Fibroblast of skin of abdomen (primary cell): ENCODE measurements around the gene CACNA1B.

Source experiments
- DNase-seq: peaks from one replicate; pipeline ENCODE4 v3.0.0-alpha.2; 2013

The CACNA1B gene

DNA sequence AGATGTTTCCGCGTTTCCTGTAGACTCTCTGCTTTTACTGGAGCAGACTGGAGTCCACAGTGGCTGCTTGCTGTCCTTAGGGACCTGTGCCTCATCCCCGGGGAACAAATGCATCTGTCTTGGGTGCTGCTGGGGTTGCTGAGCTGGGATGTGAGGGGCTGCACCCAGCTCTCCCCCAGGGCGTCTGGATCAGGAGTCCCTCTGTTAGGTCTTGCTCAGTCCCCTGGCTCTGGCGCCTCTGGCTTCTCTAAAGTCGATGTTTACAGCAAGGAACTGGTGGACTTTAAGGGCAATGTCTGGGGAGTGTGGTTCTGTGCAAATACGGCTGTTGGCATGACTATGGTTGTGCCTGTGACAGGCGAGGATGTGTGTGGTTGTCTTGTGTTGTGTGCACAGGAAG, 91.4 kb downstream of the CACNA1B start:
- no peak for DNase-seq

GRCh38 chr9:137969685-137970084, 92.1 kb downstream of the CACNA1B start:
- no peak for DNase-seq

GRCh38 chr9:137970098-137970497, 92.5 kb downstream of the CACNA1B start:
- DNase-seq: no peak

- no peak for DNase-seq
Observed at GRCh38 chr9:137970686-137971476, 93.3 kb downstream of the CACNA1B start.

GRCh38 chr9:137971477-137972138, 94.0 kb downstream of the CACNA1B start:
- no peak for DNase-seq

DNA sequence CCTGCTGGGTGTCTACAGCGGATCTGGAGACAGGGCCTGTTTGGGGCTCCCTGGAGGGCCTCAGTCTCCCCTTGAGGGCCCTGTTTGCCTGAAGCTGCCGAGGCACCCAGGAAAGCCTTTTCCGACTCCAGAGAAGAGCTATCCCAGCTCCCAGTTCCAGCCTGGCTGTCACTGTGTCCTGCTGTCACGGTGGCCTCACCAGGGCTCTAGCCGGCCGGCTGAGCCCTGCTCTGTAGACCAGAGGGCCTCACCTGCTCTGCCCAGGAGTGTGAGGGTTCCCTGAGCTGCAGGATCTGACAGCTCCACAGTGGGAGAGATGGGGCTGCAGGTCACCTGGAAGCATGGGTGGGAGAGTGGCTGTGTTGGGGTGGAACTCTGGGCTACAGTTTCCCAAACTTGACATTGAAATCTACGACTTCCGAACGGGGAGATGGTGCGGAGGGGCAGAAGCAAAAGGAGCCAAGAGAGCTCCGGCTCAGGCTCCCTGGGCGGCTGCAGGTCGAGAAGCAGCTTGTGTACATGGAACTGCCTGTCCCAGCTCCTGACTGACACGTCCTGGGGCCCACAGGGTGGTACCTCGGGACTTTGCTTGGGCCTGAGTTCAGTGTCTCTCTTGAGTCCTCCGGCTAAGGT, 94.9 kb downstream of the CACNA1B start:
- DNase-seq: no peak

DNA sequence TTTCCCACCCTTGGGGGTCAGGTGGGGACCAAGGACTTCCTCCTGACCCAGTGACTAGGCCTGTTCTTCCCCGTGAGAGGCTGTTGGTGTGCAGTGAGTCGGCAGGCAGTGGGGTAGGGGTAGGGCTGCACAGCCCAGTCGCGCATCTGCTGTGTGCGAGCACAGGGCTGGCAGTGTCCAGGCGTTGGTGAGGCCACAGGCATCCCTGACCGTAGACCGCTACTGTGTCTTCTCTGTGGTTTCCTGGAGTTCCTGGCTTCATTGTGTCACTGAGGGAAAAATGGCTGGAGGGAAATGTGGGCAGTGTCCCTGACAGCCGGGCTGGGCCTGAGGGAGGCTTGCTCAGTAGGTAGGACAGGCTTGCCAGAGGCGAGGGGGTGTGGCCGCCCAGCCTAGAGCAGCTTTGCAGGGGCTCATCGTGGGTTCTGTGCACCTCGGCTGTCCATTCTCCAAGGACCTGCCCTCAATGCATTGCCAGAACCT, 95.4 kb downstream of the CACNA1B start:
- no peak for DNase-seq

DNA sequence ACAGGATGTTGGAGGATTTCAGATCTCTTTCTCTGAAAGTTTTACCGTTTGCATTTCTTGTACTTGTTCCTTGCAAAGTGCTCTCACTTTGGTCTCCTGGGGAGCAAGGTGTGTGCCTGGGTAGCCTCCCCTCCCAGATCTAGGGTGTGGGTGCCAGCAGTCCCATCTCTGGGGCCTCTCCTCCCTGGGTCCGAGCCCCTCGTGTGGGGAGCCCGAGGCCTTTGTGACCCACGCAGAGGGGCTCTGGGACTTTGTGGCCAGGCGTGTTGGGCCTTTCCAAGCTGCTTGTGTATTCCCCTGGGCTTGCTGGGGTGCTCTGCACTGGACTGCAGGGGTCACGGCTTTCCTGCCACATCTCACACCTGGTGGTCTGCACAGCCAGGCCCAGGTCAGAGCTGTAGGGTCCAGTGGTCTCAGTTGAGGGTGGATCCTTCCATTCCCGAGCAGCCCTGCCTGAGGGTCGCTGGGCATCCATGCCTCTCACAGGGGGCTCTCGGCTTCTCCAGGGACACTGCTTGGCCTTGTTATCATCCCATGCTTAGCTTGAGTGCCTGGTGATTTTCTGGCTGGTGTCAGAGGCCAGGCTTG, 96.3 kb downstream of the CACNA1B start:
- DNase-seq: no peak

- DNase-seq: no peak
Observed at GRCh38 chr9:137974746-137975526, 97.4 kb downstream of the CACNA1B start.

- DNase-seq: no peak
Observed at GRCh38 chr9:137975527-137975913, 97.9 kb downstream of the CACNA1B start.

- DNase-seq: no peak
Observed at GRCh38 chr9:137975936-137976565, 98.5 kb downstream of the CACNA1B start.

GRCh38 chr9:137977571-137978261, 100.1 kb downstream of the CACNA1B start:
- DNase-seq: no peak

DNA sequence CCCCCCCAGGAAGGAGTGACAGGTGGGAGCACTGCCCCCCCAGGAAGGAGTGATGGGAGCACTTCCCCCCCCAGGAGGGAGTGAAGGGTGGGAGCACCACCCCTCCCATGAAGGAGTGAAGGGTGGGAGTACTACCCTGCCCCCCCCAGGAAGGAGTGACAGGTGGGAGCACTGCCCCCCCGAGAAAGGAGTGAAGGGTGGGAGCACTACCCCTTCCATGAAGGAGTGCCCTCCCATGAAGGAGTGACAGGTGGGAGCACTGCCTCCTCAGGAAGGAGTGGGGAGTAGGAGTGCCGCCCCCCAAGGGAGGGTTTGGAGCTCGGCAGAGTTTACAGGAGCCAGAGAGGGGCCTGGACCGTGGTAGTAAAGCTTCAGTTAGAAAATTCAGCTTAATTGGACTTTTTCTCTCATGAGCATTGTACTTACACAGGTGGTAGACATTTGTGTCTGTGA, 100.7 kb downstream of the CACNA1B start:
- no peak for DNase-seq

DNA sequence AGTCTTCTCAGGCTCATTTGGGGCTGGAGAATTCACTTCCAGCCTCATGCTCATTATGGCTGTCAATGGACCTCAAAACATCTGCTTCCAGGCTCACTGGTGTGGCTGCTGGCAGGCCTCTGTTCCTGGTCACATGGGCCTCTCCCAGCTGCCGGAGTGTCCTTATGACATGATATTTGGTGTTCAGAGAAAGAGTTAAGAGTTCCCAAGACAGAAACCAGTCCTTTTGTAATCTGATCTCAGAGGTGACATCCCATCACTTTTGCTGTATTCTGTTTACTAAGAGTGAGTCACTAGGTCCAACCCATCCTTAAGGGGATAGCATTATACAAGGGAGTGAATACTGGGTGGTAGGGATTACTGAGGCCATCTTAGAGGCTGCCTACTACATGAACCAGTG, 104.6 kb downstream of the CACNA1B start:
- no peak for DNase-seq

DNA sequence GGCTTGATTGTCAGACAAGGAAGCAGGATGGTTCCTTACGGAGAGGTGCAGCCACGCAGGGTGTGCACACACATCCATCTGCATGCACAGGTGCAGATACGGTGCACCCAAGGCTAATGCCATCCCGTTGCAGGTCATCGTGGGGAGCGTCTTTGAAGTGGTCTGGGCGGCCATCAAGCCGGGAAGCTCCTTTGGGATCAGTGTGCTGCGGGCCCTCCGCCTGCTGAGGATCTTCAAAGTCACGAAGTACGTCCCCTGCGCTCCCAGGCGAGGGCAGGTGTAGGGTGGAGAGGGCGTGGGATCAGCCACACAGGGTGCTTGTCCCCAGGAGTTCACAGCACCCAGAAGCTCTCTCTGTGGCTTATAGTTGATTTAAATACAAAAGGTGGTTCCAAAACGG, 106.4 kb downstream of the CACNA1B start:
- no peak for DNase-seq

GRCh38 chr9:137984520-137985257, 107.1 kb downstream of the CACNA1B start:
- DNase-seq: no peak

DNA sequence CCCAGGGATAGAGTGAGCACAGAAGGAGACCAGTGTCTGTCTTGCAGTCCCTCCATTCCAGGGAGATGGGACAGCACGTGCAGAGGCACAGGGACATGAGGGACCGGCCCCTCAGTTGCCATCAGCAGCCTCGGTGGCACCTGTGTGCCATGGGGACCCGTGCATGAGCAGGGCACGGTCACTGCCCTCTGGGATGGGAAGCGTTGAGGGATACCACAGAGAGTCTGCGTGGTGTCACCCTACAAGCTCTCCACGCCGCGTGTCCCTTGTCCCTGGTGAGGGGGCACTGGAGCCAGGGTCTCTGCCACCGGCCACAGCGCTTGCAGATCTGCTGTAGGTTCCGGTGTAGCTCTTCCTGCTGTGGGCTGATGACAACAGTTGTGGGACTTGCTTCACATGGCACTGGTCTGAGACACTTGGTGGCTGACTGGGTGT, 108.1 kb downstream of the CACNA1B start:
- no peak for DNase-seq

DNA sequence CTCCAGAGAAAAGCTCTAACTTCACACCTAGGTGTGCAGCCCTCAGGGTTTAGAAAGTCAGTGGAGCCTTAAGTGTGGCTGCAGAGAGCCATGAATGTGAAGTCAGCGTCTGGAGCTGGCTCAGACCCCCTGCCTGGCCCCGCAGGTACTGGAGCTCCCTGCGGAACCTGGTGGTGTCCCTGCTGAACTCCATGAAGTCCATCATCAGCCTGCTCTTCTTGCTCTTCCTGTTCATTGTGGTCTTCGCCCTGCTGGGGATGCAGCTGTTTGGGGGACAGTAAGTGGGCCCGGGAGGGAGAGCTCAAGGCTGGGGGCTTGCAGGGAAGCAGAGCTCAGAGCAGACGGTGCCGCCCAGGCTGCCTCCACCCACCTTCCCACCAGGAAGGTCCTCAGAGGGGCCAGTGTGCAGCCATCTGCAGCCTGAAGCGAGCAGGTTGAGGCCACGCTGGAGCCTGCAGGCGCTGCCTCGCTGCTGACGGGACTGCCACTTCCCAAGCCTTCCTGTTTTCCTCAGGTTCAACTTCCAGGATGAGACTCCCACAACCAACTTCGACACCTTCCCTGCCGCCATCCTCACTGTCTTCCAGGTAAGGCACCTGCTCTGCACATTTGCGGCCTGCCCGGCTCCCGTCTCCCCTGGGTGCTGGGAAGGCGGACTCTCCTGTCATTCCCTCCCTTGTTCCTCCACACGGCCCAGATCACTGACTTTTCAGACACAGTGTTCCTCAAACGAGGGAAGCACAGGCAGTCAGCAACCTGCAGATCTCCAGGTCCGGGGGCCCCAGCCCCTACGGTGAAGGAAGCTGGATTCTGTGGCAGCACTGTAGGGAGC, 108.9 kb downstream of the CACNA1B start:
- DNase-seq: no peak

DNA sequence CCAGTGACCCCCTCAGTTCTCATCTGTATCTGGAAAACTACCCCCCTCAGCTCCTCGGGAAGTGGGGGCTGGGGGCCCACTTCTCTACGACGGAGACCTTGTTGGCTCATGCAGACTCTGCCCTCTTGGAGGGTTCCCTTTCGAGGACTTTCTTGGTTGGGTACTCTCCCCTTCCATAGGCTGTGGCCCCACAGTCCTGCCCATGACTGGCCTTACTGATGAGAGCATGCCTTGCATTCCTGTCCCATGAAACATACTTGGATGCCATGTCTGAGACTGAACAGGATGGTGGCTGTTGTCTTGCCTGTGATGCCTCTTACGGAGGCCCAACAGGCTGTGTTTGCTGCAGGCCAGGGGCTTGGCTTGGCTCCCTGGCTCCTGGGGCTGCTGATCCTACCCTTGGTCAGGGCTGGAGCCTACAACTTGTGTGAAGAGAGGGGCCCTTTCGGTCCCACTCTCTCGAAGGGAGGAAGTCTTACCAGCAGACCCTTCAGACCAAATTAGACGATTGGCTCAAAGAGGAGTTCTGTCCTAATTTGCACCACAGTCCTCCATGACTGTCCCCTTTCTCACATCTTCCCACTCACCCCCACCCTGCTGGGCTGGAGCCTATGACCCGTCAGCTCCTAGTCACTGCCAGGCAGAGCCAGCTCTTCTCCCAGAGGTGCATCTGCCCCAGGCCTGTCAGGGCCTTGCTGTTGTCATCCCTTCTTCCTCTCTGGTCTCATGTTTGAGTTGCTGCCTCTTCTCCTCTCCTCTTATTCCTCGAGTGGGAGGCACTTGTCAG, 109.9 kb downstream of the CACNA1B start:
- DNase-seq: no peak
